Activated naive CD8-positive, alpha-beta T cell treated with anti-CD3 and anti-CD28 coated beads for 36 hours (primary cell): Measurements from ENCODE around the gene ADAMTS3. TPM values are rescaled to one million over a fixed set of nuclear protein-coding genes. Genes with fewer than 3 reads are reported as not detected.
"Not testable (repeated sequence)": the region's sequence is repeated elsewhere in the genome, so short reads cannot be mapped to it uniquely, and the experiment has no call there.

Source experiments
- DNase-seq: peaks from one replicate; pipeline ENCODE4 v3.0.0; 2021
- H3K27ac Mint-ChIP-seq: one replicate; pipeline ENCODE4 v1.8.0; 2022; ENCODE audit warnings: mild to moderate bottlenecking, moderate library complexity, mixed read lengths
- H3K27me3 Mint-ChIP-seq: one replicate; pipeline ENCODE4 v1.8.0; 2022; ENCODE audit warnings: mild to moderate bottlenecking, mixed read lengths
- H3K36me3 Mint-ChIP-seq: one replicate; pipeline ENCODE4 v1.8.0; 2021; ENCODE audit warnings: mild to moderate bottlenecking, mixed read lengths
- H3K4me1 Mint-ChIP-seq: one replicate; pipeline ENCODE4 v1.8.0; 2021; ENCODE audit warnings: mixed read lengths
- H3K4me3 Mint-ChIP-seq: one replicate; pipeline ENCODE4 v1.8.0; 2022; ENCODE audit warnings: mild to moderate bottlenecking, moderate library complexity, mixed read lengths
- H3K9me3 Mint-ChIP-seq: one replicate; pipeline ENCODE4 v1.8.0; 2022; ENCODE audit warnings: mixed read lengths
- total RNA-seq, 2 experiments: library from RNA; stranded (reverse); gene quantifications; one replicate each; pipeline ENCODE4 v1.2.3, GENCODE V29; 2021

The ADAMTS3 gene
- total RNA-seq, 2 experiments from 2014 or later, result not detected

- Mint-ChIP-seq H3K27ac (no peak overlapping the region), H3K36me3 (no peaks in the 10 kb centered on the region), H3K4me3 (no peak overlapping the region), H3K4me1 (no peaks in the 10 kb centered on the region), H3K27me3 (no peaks in the 10 kb centered on the region), H3K9me3 (peaks cover 3% of the 10 kb centered on the region)
- no peak for DNase-seq
These were observed 142.0 kb downstream of the ADAMTS3 start for GRCh38 chr4:72427057-72427456.

- DNase-seq, H3K36me3 Mint-ChIP-seq, H3K27ac Mint-ChIP-seq, H3K27me3 Mint-ChIP-seq, H3K9me3 Mint-ChIP-seq, H3K4me1 Mint-ChIP-seq, H3K4me3 Mint-ChIP-seq: not testable (repeated sequence)
These were observed 143.1 kb downstream of the ADAMTS3 start for GRCh38 chr4:72425908-72426307.

- Mint-ChIP-seq H3K9me3 (peaks cover 3% of the 10 kb centered on the region), H3K27ac (no peak overlapping the region), H3K4me1 (no peaks in the 10 kb centered on the region), H3K36me3 (no peaks in the 10 kb centered on the region), H3K4me3 (no peak overlapping the region), H3K27me3 (no peaks in the 10 kb centered on the region)
- no peak for DNase-seq
These were observed 145.0 kb downstream of the ADAMTS3 start for GRCh38 chr4:72424006-72424405.

GRCh38 chr4:72422416-72422815 lies 146.6 kb downstream of the ADAMTS3 start:
- Mint-ChIP-seq H3K36me3 (no peaks in the 10 kb centered on the region), H3K27me3 (no peaks in the 10 kb centered on the region), H3K4me1 (no peaks in the 10 kb centered on the region), H3K4me3 (no peak overlapping the region), H3K9me3 (peaks cover 3% of the 10 kb centered on the region), H3K27ac (no peak overlapping the region)
- DNase-seq, result no peak

- no peaks in the 10 kb centered on the region for H3K9me3 Mint-ChIP-seq
- DNase-seq, result no peak
- H3K36me3 Mint-ChIP-seq, result no peaks in the 10 kb centered on the region
- no peaks in the 10 kb centered on the region for H3K4me1 Mint-ChIP-seq
- H3K27ac Mint-ChIP-seq, result no peak overlapping the region
- H3K27me3 Mint-ChIP-seq, result no peaks in the 10 kb centered on the region
- H3K4me3 Mint-ChIP-seq, result no peak overlapping the region
These were observed 150.6 kb downstream of the ADAMTS3 start for GRCh38 chr4:72418458-72418857.

- H3K36me3 Mint-ChIP-seq, result no peaks in the 10 kb centered on the region
- H3K4me3 Mint-ChIP-seq, result no peak overlapping the region
- H3K27ac Mint-ChIP-seq, result no peak overlapping the region
- H3K9me3 Mint-ChIP-seq, result no peaks in the 10 kb centered on the region
- H3K4me1 Mint-ChIP-seq, result no peaks in the 10 kb centered on the region
- H3K27me3 Mint-ChIP-seq, result no peaks in the 10 kb centered on the region
- DNase-seq, result no peak
These were observed 158.9 kb downstream of the ADAMTS3 start for GRCh38 chr4:72410158-72410557.

GRCh38 chr4:72408568-72408967 lies 160.5 kb downstream of the ADAMTS3 start:
- Mint-ChIP-seq H3K36me3 (no peaks in the 10 kb centered on the region), H3K27me3 (no peaks in the 10 kb centered on the region), H3K4me1 (no peaks in the 10 kb centered on the region)

GRCh38 chr4:72405417-72405816 lies 163.6 kb downstream of the ADAMTS3 start:
- no peaks in the 10 kb centered on the region for H3K36me3 Mint-ChIP-seq
- H3K4me3 Mint-ChIP-seq, result no peak overlapping the region
- no peaks in the 10 kb centered on the region for H3K9me3 Mint-ChIP-seq
- no peak overlapping the region for H3K27ac Mint-ChIP-seq
- no peak for DNase-seq
- H3K4me1 Mint-ChIP-seq, result no peaks in the 10 kb centered on the region
- no peaks in the 10 kb centered on the region for H3K27me3 Mint-ChIP-seq

More at GRCh38 chr4:72408568-72408967, 160.5 kb downstream of the ADAMTS3 start:
- no peaks in the 10 kb centered on the region for H3K9me3 Mint-ChIP-seq
- DNase-seq, result no peak
- no peak overlapping the region for H3K27ac Mint-ChIP-seq
- no peak overlapping the region for H3K4me3 Mint-ChIP-seq

GRCh38 chr4:72397314-72397713 lies 171.7 kb downstream of the ADAMTS3 start:
- H3K4me1 Mint-ChIP-seq, result no peaks in the 10 kb centered on the region
- no peak overlapping the region for H3K4me3 Mint-ChIP-seq
- no peak overlapping the region for H3K27ac Mint-ChIP-seq
- DNase-seq, result no peak
- H3K27me3 Mint-ChIP-seq, result no peaks in the 10 kb centered on the region
- H3K36me3 Mint-ChIP-seq, result no peaks in the 10 kb centered on the region
- H3K9me3 Mint-ChIP-seq, result no peaks in the 10 kb centered on the region

GRCh38 chr4:72394012-72394663 lies 174.9 kb downstream of the ADAMTS3 start:
- no peak overlapping the region for H3K4me3 Mint-ChIP-seq
- no peaks in the 10 kb centered on the region for H3K4me1 Mint-ChIP-seq
- no peak overlapping the region for H3K27ac Mint-ChIP-seq
- no peaks in the 10 kb centered on the region for H3K9me3 Mint-ChIP-seq
- H3K36me3 Mint-ChIP-seq, result no peaks in the 10 kb centered on the region
- no peaks in the 10 kb centered on the region for H3K27me3 Mint-ChIP-seq
- DNase-seq, result no peak

GRCh38 chr4:72391281-72391680 lies 177.7 kb downstream of the ADAMTS3 start:
- no peaks in the 10 kb centered on the region for H3K36me3 Mint-ChIP-seq
- no peak for DNase-seq
- H3K27ac Mint-ChIP-seq, result no peak overlapping the region
- no peaks in the 10 kb centered on the region for H3K9me3 Mint-ChIP-seq
- no peak overlapping the region for H3K4me3 Mint-ChIP-seq
- H3K4me1 Mint-ChIP-seq, result no peaks in the 10 kb centered on the region
- no peaks in the 10 kb centered on the region for H3K27me3 Mint-ChIP-seq

GRCh38 chr4:72390409-72390808 lies 178.6 kb downstream of the ADAMTS3 start:
- no peaks in the 10 kb centered on the region for H3K27me3 Mint-ChIP-seq

GRCh38 chr4:72388521-72388920 lies 180.5 kb downstream of the ADAMTS3 start:
- no peaks in the 10 kb centered on the region for H3K4me1 Mint-ChIP-seq
- H3K36me3 Mint-ChIP-seq, result no peaks in the 10 kb centered on the region
- H3K9me3 Mint-ChIP-seq, result no peaks in the 10 kb centered on the region
- H3K4me3 Mint-ChIP-seq, result no peak overlapping the region
- DNase-seq, result no peak
- no peak overlapping the region for H3K27ac Mint-ChIP-seq
- no peaks in the 10 kb centered on the region for H3K27me3 Mint-ChIP-seq

More at GRCh38 chr4:72390409-72390808, 178.6 kb downstream of the ADAMTS3 start:
- DNase-seq, result no peak
- Mint-ChIP-seq H3K36me3 (no peaks in the 10 kb centered on the region), H3K4me1 (no peaks in the 10 kb centered on the region), H3K27ac (no peak overlapping the region), H3K9me3 (no peaks in the 10 kb centered on the region), H3K4me3 (no peak overlapping the region)

GRCh38 chr4:72387959-72388358 lies 181.1 kb downstream of the ADAMTS3 start:
- no peak for DNase-seq
- no peaks in the 10 kb centered on the region for H3K9me3 Mint-ChIP-seq
- no peaks in the 10 kb centered on the region for H3K36me3 Mint-ChIP-seq
- no peak overlapping the region for H3K27ac Mint-ChIP-seq
- no peaks in the 10 kb centered on the region for H3K27me3 Mint-ChIP-seq
- H3K4me3 Mint-ChIP-seq, result no peak overlapping the region
- no peaks in the 10 kb centered on the region for H3K4me1 Mint-ChIP-seq

- H3K9me3 Mint-ChIP-seq, result no peaks in the 10 kb centered on the region
- H3K4me3 Mint-ChIP-seq, result no peak overlapping the region
- H3K27me3 Mint-ChIP-seq, result no peaks in the 10 kb centered on the region
- H3K36me3 Mint-ChIP-seq, result no peaks in the 10 kb centered on the region
- no peaks in the 10 kb centered on the region for H3K4me1 Mint-ChIP-seq
- H3K27ac Mint-ChIP-seq, result no peak overlapping the region
- DNase-seq, result no peak
These were observed 185.6 kb downstream of the ADAMTS3 start for GRCh38 chr4:72383439-72383838.

- Mint-ChIP-seq H3K4me3 (no peak overlapping the region), H3K4me1 (no peaks in the 10 kb centered on the region), H3K36me3 (no peaks in the 10 kb centered on the region), H3K27me3 (no peaks in the 10 kb centered on the region), H3K9me3 (no peaks in the 10 kb centered on the region), H3K27ac (no peak overlapping the region)
- no peak for DNase-seq
These were observed 190.1 kb downstream of the ADAMTS3 start for GRCh38 chr4:72378901-72379300.
